22Rv1 (cell line): ENCODE data around the gene RAB40B.

Source experiments
- ZFX ChIP-seq: fragments of 450-650 bp; IDR thresholded peaks from 2 replicates; pipeline ENCODE4 v1.6.1; 2017; ENCODE audit warnings: antibody characterized with exemption, borderline replicate concordance
- TF ChIP-seq, protein P1 (sequence below): fragments of 450-650 bp; IDR thresholded peaks from 2 replicates; pipeline ENCODE4 v1.5.1; 2017; ENCODE audit warnings: mild to moderate bottlenecking

DNA sequence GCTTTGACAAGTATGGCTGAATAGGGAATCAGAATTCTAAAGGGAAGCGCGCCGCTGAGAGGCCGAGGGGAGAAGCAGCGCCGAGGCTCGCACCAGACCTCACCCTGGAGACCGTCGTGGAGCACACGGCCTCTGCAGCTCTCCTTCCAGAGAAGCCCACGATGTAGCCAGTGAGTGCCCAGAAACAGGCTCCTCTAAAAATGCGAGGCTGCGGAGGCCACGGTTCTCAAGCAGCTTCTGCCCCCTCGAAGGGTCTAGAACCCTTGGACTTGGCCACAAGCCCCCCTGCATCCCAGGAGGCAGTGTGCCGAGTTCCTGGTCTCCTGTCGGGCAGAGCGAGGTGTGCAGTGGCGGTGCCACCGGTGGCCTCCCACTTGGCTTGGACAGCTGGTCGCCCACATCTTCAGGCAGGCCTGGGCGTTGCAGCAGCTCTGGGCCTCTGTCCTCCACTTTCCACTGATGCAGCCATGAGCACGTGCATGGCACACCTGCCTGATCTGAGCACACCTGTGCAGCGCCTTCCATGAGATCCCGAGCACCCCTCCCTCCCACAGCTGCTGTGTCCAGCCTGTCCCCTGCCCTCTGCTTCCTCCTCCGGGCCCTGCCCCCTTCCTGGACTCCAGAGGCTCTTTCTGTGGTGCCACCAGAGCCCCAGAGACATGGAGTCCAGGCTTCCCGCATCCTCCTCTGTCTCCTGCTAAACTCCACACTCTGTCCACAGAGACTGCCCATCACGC, 31.4 kb downstream of the RAB40B start:
- TF ChIP-seq, protein P1, sequence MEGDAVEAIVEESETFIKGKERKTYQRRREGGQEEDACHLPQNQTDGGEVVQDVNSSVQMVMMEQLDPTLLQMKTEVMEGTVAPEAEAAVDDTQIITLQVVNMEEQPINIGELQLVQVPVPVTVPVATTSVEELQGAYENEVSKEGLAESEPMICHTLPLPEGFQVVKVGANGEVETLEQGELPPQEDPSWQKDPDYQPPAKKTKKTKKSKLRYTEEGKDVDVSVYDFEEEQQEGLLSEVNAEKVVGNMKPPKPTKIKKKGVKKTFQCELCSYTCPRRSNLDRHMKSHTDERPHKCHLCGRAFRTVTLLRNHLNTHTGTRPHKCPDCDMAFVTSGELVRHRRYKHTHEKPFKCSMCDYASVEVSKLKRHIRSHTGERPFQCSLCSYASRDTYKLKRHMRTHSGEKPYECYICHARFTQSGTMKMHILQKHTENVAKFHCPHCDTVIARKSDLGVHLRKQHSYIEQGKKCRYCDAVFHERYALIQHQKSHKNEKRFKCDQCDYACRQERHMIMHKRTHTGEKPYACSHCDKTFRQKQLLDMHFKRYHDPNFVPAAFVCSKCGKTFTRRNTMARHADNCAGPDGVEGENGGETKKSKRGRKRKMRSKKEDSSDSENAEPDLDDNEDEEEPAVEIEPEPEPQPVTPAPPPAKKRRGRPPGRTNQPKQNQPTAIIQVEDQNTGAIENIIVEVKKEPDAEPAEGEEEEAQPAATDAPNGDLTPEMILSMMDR, result no peak
- no peak for TF ChIP-seq ZFX
